ENCODE data around the gene FOXJ3.

The FOXJ3 gene

DNA sequence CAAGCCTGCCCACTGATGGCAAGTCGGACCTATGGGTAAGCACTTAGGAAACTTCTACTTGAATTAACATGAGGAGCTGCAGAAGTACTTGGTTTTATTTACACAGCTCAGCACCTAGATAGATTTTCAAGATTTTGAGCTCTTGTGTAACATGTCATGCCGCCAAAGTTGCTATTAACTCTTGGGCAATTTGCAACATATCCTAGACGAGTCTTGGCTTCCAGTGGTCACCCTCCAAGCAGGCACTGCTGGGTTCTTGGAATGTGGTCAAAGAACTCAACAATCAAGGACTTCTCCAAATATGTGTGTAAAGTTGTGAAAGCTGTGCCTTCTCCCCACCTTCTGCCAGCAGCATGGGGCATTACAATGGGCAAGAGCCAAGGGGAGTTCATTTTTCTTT is 199.6 kb downstream of the FOXJ3 start:
- no peak overlapping the region for H3K4me3 ChIP-seq (replicated peaks in 1 of 2; ENCODE audit: low read depth in 2 of 2, low read length in 2 of 2)
- DNase-seq (ENCODE audit: low read depth in 2 of 2), result peak in 1 of 2 donors; percentile 23
- TF ChIP-seq, protein P1, sequence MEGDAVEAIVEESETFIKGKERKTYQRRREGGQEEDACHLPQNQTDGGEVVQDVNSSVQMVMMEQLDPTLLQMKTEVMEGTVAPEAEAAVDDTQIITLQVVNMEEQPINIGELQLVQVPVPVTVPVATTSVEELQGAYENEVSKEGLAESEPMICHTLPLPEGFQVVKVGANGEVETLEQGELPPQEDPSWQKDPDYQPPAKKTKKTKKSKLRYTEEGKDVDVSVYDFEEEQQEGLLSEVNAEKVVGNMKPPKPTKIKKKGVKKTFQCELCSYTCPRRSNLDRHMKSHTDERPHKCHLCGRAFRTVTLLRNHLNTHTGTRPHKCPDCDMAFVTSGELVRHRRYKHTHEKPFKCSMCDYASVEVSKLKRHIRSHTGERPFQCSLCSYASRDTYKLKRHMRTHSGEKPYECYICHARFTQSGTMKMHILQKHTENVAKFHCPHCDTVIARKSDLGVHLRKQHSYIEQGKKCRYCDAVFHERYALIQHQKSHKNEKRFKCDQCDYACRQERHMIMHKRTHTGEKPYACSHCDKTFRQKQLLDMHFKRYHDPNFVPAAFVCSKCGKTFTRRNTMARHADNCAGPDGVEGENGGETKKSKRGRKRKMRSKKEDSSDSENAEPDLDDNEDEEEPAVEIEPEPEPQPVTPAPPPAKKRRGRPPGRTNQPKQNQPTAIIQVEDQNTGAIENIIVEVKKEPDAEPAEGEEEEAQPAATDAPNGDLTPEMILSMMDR (IDR thresholded peaks at IDR 0.05; ENCODE audit: low read depth, low read length), result no peak

DNA sequence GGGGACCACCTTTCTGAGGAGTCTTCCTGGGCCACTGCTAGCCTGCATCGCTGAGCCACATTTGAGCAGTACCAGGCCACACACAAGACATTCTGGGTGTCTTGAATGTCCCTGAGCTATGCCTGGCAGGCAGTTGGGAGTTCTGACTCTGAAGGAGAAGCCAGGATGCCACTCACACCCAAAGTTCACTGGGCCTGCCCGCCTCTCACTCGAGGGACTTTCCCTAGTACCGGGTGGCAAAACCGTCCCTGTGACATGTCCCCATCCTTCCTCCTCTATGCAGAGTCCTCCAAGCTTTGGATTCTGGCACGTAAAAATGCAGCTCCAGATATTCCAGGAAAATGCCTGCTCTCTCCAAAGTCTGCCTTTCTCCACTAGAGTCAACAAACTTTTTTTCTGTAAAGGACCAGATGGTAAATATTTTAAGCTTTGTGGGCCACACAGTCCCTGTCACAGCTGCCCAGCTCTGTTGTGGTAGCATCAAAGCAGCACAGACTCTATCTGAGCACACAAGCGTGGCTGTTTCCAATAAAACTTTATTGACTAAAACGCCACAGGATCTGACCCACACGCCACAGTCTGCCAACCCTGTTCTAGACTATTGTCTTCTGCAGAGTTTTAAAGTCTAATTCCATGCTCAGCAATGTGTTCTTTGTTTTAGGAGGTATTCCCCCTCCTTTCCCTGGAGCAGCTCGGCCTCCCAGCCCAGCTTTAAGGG is 201.1 kb downstream of the FOXJ3 start:
- no peak for DNase-seq (ENCODE audit: low read depth in 2 of 2)
- no peak overlapping the region for H3K4me3 ChIP-seq (replicated peaks in 1 of 2; ENCODE audit: low read depth in 2 of 2, low read length in 2 of 2)
- TF ChIP-seq, protein P1 (IDR thresholded peaks at IDR 0.05; ENCODE audit: low read depth, low read length), result no peak

DNA sequence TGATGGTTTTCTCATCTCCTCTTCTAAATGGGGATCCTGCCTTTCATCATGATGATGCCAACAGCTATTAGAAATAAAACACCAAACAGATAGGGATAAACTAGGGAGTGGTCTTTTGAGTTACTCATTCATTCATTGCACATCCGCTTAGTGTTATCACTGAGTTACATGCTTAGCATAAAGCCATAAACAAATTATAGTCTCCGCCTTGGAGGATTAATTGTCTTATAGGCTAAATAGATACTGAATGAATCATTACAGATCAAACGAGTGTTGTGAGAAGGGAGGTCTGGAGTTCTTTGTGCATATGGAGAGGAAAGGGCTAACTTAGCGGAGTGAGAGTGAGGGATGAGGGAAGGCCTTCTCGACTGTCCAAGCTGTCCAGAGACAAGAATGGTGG is 201.6 kb downstream of the FOXJ3 start:
- TF ChIP-seq, protein P1 (IDR thresholded peaks at IDR 0.05; ENCODE audit: low read depth, low read length), result no peak
- DNase-seq (ENCODE audit: low read depth in 2 of 2), result no peak
- H3K4me3 ChIP-seq (replicated peaks in 1 of 2; ENCODE audit: low read depth in 2 of 2, low read length in 2 of 2), result no peak overlapping the region

DNA sequence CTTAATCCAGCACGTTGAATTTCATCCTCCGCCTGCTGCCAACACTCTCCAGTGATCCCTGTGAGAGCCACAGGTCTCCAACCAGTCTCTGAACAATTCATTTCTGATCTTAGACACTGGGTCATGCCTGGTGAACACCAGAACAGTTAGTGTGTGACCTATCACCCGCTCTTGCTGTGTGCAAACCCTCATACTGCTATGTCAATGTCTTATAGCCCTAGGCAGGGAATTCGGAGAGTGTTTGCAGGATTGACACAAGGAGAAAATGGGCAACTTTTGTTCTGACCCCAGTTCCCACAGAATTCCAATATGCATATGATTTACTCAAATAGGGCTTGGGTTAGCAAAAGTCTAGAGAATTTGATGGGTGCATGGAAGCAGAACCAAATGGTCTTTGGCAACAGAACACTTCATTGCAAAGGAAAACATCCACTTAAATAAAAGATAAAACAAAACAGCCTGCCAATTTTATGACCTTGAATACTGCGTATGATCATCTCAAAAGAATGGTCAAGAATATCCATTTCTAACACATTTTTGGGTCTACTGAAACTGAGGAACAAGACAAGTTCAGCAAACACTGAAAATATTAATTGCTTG is 204.9 kb downstream of the FOXJ3 start:
- no peak overlapping the region for H3K4me3 ChIP-seq (replicated peaks in 1 of 2; ENCODE audit: low read depth in 2 of 2, low read length in 2 of 2)
- TF ChIP-seq, protein P1 (IDR thresholded peaks at IDR 0.05; ENCODE audit: low read depth, low read length), result no peak
- DNase-seq (ENCODE audit: low read depth in 2 of 2), result no peak

DNA sequence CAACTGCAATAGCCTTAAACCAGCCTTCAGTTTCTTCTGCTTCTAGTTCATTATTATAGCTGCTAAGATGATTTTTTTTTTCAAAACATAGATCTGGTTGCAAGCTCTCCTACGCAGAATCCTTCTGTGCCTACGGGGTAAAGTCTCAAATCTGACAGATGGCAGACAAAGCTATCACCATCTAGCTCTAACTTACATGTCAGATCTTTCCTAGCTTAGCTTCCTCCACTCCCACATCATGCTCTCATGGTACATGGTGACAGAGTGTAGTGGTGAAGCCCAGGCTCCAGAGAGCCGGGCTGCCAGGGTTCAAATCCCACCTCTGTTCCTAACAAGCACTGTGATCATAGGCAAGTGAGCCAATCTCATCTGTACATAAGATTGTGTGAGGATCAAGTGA is 206.1 kb downstream of the FOXJ3 start:
- TF ChIP-seq, protein P1 (IDR thresholded peaks at IDR 0.05; ENCODE audit: low read depth, low read length), result no peak
- no peak for DNase-seq (ENCODE audit: low read depth in 2 of 2)
- no peak overlapping the region for H3K4me3 ChIP-seq (replicated peaks in 1 of 2; ENCODE audit: low read depth in 2 of 2, low read length in 2 of 2)

DNA sequence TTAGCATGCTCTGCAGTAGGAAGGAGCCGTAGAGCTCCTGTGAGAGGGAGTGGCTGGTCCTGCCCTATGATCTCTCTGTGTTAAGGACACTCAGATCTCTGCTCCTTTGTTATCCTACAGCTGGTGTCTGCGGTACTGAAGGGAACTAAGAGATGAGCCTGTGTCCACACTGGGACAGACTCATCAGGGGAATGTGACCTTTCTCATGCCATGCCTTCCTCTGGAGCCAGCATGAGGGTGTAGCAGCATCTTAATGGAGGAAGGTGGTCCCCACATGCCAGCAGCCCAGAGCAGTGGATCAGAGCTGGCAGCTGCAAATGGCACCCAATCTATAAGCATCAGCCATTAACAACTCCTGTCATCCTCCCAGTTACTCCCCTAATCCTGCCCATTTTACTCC is 206.5 kb downstream of the FOXJ3 start:
- no peak for DNase-seq (ENCODE audit: low read depth in 2 of 2)
- H3K4me3 ChIP-seq (replicated peaks in 1 of 2; ENCODE audit: low read depth in 2 of 2, low read length in 2 of 2), result no peak overlapping the region
- TF ChIP-seq, protein P1 (IDR thresholded peaks at IDR 0.05; ENCODE audit: low read depth, low read length), result no peak
